ENCODE data around the gene TAOK3.

TAOK3 gene

DNA sequence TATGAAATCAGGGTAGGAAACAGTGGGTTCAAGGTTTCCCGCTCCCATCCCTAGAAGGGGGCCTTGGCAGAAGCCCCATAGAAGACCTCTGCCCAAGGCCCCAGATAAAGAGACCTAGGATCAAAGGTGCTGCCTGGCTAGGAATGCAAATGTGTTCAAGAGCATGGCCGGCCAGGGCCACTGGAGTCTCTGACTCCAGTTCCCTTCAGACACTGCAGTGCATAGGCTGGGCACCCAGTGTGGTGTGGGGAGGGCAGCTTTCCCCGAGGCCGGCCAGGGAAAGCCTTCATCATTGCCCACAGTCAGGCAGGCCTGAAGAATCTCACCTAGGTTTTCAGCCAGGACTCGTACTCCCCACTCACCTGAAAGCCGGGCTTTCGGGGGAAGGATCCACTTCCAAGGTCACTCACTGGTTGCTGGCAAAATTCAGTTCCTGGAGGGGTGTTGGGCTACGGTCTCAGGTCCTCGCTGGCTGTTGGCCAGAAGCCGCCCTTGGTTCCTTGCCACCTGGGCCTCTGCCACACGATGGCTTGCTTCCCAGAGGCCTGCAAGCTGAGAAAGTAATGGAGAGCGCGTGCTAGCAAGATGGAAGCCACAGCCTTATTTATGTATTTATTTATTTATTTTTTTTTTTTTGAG is 246.5 kb downstream of the TAOK3 start:
- DNase-seq = no peak

DNA sequence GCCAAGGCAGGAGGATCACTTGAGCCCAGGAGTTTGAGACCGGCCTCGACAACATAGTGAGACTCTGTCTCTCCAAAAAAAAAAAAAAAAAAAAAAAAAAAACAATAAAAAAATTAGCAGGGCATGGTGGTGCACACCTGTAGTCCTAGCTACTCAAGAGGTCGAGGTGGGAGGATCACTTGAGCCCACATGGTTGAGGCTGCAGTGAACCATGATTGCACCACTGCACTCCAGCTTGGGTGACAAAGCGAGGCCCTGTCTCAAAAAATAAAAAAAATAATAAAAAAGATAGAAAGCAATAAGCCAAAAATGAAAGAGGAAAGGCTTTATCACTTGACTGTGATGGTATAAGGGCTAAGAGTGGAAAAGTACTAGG is 247.0 kb downstream of the TAOK3 start:
- no peak for DNase-seq

DNA sequence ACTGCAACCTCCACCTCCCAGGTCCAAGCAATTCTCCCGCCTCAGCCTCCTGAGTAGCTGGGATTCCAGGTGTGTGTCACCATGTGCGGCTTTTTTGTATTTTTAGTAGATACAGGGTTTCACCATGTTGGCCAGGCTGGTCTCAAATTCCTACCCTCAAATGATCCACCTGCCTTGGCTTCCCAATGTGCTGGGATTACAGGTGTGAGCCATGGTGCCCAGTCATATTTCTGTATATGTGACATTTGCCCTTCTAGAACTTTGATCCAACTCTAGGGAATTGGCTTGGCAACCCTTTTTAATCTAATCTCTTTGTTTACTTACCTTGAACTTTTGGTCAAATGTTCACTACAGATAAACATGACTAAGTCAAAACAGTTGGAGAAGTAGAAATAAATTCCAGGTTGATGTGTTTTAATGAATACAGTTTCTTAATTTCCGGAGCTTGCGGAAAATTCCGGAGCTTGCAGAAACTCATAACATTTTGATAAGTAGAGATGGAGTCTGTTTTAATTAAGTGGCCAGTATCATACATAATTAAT is 248.3 kb downstream of the TAOK3 start:
- DNase-seq = no peak

DNA sequence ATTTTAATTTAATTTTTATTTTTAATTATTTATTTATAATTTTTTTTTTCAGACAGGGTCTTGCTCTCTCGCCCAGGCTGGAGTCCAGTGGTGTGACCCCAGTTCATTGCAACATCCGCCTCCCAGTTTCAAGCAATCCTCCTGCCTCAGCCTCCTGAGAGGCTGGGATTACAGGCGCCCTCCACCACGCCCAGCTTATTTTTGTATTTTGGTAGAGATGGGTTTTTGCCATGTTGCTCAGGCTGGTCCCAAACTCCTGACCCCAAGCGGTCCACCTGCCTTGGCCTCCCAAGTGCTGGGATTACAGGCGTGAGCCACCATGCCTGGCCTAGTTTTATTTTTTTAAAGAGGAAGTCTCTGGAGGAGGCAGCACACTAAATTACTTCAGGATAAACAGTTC is 250.4 kb downstream of the TAOK3 start:
- DNase-seq = no peak

DNA sequence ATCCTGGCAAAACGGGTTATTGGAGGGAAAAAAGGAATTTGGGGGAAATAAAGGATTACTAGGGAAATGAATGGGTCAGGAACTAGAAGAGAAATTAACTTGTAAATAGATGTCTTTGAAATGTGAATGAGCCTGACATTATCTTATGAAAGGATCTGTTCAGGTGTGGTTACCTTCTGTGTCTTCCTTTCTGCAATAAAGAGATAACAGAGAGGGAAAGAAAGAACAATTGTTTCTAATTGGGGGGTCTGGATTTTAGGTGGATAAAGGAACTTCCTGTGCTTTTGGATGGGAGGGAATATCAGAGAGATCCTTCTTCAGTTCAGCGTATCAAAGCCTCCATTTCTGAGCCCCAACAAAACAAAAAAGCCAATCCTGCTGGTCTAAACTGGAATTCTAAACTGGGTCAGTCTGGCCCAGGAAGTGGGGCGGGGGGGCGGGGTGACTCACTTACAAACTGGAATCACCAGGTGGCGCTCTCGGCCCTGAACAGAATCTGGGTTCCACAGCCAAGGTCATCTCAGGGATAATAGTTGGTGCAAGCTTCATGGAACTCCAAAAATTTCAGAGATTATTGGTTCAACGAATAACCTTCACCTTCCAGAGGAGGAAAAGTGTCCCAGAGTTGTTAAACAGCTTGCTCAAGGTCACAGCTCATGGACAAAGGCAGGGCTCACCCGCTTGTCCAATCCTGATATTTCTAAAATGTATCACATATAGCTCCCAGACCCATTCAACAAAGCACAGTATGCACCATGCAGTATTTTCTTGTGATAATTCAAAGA is 251.9 kb downstream of the TAOK3 start:
- DNase-seq = peak; percentile 51 to 57

DNA sequence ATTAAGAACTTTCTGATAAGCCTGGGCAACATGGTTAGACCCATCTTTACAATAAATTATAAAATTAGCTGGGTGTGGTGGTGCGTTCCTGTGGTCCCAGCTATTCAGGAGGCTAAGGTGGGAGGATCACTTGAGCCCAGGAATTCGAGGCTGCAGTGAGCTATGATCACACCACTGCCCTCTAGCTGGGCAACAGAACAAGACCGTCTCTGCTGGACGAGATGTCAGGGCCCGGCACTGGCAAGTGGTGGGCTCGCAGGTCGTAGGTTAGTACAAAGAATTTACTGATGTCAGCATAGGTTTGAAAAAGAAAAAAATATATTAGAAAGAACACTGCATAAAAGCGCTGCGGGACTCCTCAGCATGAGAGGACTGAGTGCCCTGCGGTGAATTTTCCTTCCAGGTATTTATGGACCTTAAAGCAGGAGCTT is 253.2 kb downstream of the TAOK3 start:
- no peak for DNase-seq

DNA sequence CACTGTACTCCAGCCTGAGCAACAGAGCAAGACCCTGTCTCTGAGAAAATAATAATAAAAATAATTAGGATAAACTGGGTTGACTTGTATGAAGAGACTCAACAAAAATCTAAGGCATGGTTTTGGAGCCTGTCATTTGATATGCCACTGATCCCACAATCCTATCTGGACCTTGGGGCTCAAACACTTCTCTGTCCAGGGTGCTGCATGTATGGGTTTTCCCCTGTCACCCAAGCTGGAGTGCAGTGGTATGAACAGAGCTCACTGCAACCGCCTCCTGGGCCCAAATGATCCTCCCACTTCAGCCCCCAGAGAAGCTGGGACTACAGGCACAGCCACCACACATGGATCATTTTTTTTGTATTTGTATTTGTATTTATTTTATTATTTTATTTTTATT is 263.6 kb downstream of the TAOK3 start:
- no peak for DNase-seq

DNA sequence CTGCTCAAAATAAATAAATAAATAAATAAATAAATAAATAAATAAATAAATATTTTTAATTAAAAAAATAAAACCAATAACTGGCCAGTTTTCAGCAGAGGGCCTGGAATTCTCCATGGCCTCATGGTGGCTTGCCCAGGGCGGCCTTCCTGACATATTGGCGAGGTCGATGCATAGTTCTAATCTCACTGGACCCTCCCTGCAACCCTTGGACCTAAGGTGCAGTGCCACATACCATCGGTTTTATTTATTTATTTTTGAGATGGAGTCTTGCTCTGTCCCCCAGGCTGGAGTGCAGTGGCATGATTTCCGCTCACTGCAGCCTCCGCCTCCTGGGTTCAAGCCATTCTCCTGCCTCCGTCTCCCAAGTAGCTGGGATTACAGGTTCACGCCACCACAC is 265.0 kb downstream of the TAOK3 start:
- DNase-seq = no peak

DNA sequence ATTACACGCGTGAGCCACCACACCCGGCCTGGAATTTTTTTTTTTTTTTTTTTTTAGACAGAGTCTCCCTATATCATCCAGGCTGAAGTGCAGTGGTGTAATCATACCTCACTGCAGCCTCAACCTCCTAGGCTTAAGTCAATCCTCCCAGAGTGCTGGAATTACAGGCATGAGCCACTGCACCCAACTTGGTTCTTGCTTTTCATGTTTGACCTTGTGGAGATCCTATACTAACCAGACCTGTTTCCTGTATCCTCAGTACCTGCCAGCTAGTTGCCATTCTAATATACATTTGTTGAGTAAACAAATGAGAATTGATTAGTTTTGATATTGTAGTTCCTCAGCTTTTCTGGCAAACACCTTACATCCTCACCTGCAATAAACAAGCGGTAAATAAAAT is 265.7 kb downstream of the TAOK3 start:
- no peak for DNase-seq

DNA sequence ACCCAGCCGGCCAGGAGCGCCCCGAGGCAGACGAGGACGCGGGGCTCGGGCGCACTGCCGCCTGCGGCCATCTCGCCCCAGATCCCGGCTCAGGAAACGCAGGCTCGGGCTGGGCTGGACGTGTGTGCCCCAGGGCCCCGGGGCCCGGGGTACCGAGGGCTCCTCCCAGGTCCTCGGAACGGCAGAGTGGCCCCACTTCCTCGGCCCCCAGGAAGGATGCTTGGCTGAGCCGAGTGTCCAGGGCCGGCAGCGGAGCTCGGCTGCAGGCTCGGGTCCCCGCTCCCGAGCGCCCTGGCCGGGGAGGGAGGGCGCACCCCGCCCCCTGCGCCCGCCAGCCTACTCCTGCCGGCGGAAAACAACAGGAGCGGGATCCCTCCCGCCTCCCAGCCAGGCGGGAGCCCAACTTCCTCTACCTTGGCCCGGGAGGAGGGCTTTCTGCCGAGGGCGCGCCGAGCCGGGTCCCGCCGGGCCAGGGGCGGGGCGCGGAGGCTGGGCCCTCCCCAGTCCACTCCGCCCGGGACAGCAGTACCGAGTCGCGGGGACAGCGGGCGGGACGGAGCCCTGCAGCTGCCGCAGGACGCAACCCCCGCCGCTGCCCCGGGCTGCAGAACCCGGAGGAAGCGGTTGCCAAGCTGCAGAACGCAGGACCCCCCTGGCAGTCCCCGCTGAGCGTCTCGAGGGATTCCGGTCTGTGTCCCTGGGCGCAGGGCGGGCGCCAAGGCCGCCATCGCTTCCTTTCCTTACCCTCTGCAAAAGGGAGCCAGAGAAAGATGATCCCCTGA is 268.9 kb downstream of the TAOK3 start, which contains the start of gene VSIG10:
TSS of gene VSIG10 (minus strand) at position 411 of the 782 bp plus-strand sequence. CDS start at position 71, 340 bp downstream.
- DNase-seq = peak in 1 of 2 donors; percentile 5

DNA sequence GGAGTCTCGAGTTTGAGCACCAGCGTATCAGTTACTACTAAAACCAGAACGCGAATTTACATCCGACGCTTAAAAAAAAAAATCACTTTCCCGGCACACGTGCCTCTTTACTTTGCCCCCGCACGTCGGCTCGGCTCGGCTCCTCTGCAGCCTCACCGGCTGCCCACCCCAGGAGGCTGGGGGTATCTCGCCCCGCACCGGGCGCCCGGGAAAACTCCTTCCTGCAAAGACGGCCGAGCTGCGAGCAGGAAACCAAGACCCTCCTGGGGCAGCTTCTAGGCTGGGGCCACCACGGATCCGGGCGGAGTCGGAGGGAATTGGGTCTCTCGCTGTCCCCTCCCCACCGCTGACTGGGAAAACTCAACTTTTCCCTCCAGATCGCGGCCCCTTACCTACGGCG is 269.5 kb downstream of the TAOK3 start:
- no peak for DNase-seq

DNA sequence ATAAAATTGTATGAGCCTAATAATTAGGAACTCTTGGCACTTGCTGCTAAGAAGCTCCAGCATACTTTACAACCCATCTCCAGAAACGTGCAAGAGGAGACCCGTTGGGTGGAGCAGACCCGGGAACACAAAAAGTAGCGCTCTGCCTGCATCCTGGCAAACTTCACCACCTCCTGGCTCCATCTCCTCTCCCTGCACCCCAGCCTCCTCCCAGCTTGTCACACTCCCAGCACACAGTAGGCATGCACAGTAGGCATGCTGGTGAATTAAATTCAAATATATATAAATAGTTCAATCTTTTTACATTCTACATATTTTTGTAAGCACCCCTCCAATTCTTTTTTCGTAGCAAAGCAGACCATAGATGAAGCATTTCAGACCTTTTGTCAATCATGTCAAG is 270.1 kb downstream of the TAOK3 start:
- DNase-seq = no peak

DNA sequence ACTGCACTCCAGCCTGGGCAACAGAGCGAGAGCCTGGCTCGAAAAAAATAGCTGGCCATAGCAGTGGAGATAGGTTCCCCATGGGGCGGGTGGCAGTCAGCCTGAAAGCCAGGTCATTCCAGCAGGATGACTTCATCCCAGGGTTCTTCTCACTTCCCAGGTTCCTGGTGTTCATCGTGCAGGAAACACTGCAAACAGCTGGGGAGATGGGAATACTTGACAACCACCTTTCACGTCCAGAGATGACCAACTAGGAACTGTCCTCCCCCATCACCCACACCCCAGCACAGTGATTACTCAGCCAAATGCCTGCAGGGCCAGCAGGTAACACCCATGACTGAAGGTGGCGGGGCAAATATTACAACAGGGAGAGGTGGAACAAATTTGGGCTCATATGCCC is 270.6 kb downstream of the TAOK3 start:
- DNase-seq = no peak

DNA sequence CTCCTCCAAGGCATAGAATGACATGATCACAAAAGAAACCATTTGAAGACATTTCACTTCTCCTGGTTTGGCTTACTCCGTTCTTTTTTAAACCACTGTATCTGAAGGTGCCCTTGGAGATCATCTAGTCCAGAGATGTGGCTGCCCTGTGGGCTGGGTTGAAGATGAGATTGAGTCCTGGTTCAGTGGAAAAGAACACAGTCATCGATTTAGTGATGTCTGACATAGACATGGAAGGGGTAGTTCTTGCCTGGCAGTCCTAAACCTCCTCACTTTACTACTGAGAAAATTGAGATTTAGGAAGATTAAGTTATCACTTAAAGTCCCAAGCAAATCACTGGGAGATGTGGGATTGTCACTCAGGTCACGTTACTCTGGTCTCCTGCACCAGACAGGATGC is 271.7 kb downstream of the TAOK3 start:
- DNase-seq = no peak
